Measurements from ENCODE around the gene GRIN3B.
"Not testable (repeated sequence)": the region's sequence is repeated elsewhere in the genome, so short reads cannot be mapped to it uniquely, and the experiment has no call there.

The GRIN3B gene

GRCh38 chr19:1020868-1021425 lies 20.7 kb downstream of the GRIN3B start, which contains the start of gene TMEM259:
TSS of gene TMEM259 (minus strand) at chr19:1021123. CDS start at chr19:1020996, 127 bp downstream.
- Mint-ChIP-seq H3K27ac (peak within 1 kb of the TSS; percentile 96), H3K27me3 (no peaks in the 10 kb centered on the region), H3K36me3 (ENCODE audit: low read depth) (peaks cover 48% of the 10 kb centered on the region), H3K4me1 (ENCODE audit: low read depth) (peaks cover 59% of the 10 kb centered on the region), H3K4me3 (peak within 1 kb of the TSS; percentile 97), H3K9me3 (no peaks in the 10 kb centered on the region)
- intact Hi-C loops (cut with micrococcal nuclease): loop anchor here (5.0 kb wide), 1 partner anchor 46 kb away; the partner anchor contains the start of gene ARHGAP45

- H3K27me3 Mint-ChIP-seq, H3K27ac Mint-ChIP-seq, H3K4me3 Mint-ChIP-seq, H3K9me3 Mint-ChIP-seq: not testable (repeated sequence)
- Mint-ChIP-seq H3K36me3 (ENCODE audit: low read depth) (peaks cover 31% of the 10 kb centered on the region), H3K4me1 (ENCODE audit: low read depth) (peaks cover 40% of the 10 kb centered on the region)
- intact Hi-C loops (cut with micrococcal nuclease): loop anchor here (5.0 kb wide), 1 partner anchor 43 kb away; the partner anchor contains the start of gene ARHGAP45
Measured at GRCh38 chr19:1023883-1024188, 23.6 kb downstream of the GRIN3B start.

- H3K27ac Mint-ChIP-seq; intact Hi-C loops (cut with micrococcal nuclease); H3K9me3 Mint-ChIP-seq; H3K4me3 Mint-ChIP-seq; H3K27me3 Mint-ChIP-seq: not testable (repeated sequence)
- peaks cover 37% of the 10 kb centered on the region for H3K4me1 Mint-ChIP-seq (ENCODE audit: low read depth)
- H3K36me3 Mint-ChIP-seq (ENCODE audit: low read depth): peaks cover 28% of the 10 kb centered on the region
Measured at GRCh38 chr19:1025080-1025479, 24.9 kb downstream of the GRIN3B start.

GRCh38 chr19:1025960-1026782 lies 26.0 kb downstream of the GRIN3B start, which contains the start of gene CNN2:
TSS of gene CNN2 (plus strand) at chr19:1026608. CDS start at chr19:1026662, 54 bp downstream.
- Mint-ChIP-seq H3K27ac (peak within 1 kb of the TSS; percentile 94), H3K36me3 (ENCODE audit: low read depth) (peaks cover 32% of the 10 kb centered on the region), H3K27me3 (no peaks in the 10 kb centered on the region), H3K4me3 (peak within 1 kb of the TSS; percentile 95), H3K4me1 (ENCODE audit: low read depth) (peaks cover 44% of the 10 kb centered on the region), H3K9me3 (no peaks in the 10 kb centered on the region)
- intact Hi-C loops (cut with micrococcal nuclease): no loop called here

- Mint-ChIP-seq H3K4me3 (peak overlapping the region; percentile 95), H3K36me3 (ENCODE audit: low read depth) (peaks cover 39% of the 10 kb centered on the region), H3K4me1 (ENCODE audit: low read depth) (peaks cover 37% of the 10 kb centered on the region), H3K27me3 (no peaks in the 10 kb centered on the region), H3K27ac (peak overlapping the region; percentile 94), H3K9me3 (no peaks in the 10 kb centered on the region)
- intact Hi-C loops (cut with micrococcal nuclease): no loop called here
Measured at GRCh38 chr19:1026783-1027649, 26.8 kb downstream of the GRIN3B start.

- Mint-ChIP-seq H3K27me3 (no peaks in the 10 kb centered on the region), H3K4me1 (ENCODE audit: low read depth) (peaks cover 43% of the 10 kb centered on the region), H3K4me3 (peak overlapping the region; percentile 95), H3K9me3 (no peaks in the 10 kb centered on the region), H3K36me3 (ENCODE audit: low read depth) (peaks cover 45% of the 10 kb centered on the region), H3K27ac (peak overlapping the region; percentile 94)
- intact Hi-C loops (cut with micrococcal nuclease): no loop called here
Measured at GRCh38 chr19:1027650-1028061, 27.4 kb downstream of the GRIN3B start.

- intact Hi-C loops (cut with micrococcal nuclease): no loop called here
- no peaks in the 10 kb centered on the region for H3K9me3 Mint-ChIP-seq
- peak overlapping the region; percentile 94 for H3K27ac Mint-ChIP-seq
- peak overlapping the region; percentile 95 for H3K4me3 Mint-ChIP-seq
- peaks cover 52% of the 10 kb centered on the region for H3K36me3 Mint-ChIP-seq (ENCODE audit: low read depth)
- H3K4me1 Mint-ChIP-seq (ENCODE audit: low read depth): peaks cover 46% of the 10 kb centered on the region
- H3K27me3 Mint-ChIP-seq: no peaks in the 10 kb centered on the region
Measured at GRCh38 chr19:1028062-1028926, 28.1 kb downstream of the GRIN3B start.

GRCh38 chr19:1032264-1032867 lies 32.1 kb downstream of the GRIN3B start:
- no peak overlapping the region for H3K27ac Mint-ChIP-seq
- H3K27me3 Mint-ChIP-seq: no peaks in the 10 kb centered on the region
- H3K9me3 Mint-ChIP-seq: no peaks in the 10 kb centered on the region
- H3K4me1 Mint-ChIP-seq (ENCODE audit: low read depth): peaks cover 54% of the 10 kb centered on the region
- intact Hi-C loops (cut with micrococcal nuclease): no loop called here
- peaks cover 76% of the 10 kb centered on the region for H3K36me3 Mint-ChIP-seq (ENCODE audit: low read depth)
- no peak overlapping the region for H3K4me3 Mint-ChIP-seq

GRCh38 chr19:1035998-1036621 lies 35.9 kb downstream of the GRIN3B start:
- Mint-ChIP-seq H3K9me3 (no peaks in the 10 kb centered on the region), H3K4me1 (ENCODE audit: low read depth) (peaks cover 68% of the 10 kb centered on the region), H3K4me3 (no peak overlapping the region), H3K36me3 (ENCODE audit: low read depth) (peaks cover 79% of the 10 kb centered on the region), H3K27ac (peak overlapping the region; percentile 88), H3K27me3 (no peaks in the 10 kb centered on the region)
- intact Hi-C loops (cut with micrococcal nuclease): no loop called here

GRCh38 chr19:1037621-1038064 lies 37.4 kb downstream of the GRIN3B start:
- H3K4me3 Mint-ChIP-seq: peak overlapping the region; percentile 99
- H3K9me3 Mint-ChIP-seq: no peaks in the 10 kb centered on the region
- peaks cover 76% of the 10 kb centered on the region for H3K36me3 Mint-ChIP-seq (ENCODE audit: low read depth)
- peaks cover 69% of the 10 kb centered on the region for H3K4me1 Mint-ChIP-seq (ENCODE audit: low read depth)
- intact Hi-C loops (cut with micrococcal nuclease): loop anchor here (2.0 kb wide), 1 partner anchor 31 kb away; no protein-coding TSS in a partner anchor
- peak overlapping the region; percentile 88 for H3K27ac Mint-ChIP-seq
- no peaks in the 10 kb centered on the region for H3K27me3 Mint-ChIP-seq

GRCh38 chr19:1038978-1039645 lies 38.9 kb downstream of the GRIN3B start:
- intact Hi-C loops (cut with micrococcal nuclease): loop anchor here (2.0 kb wide), 1 partner anchor 30 kb away; no protein-coding TSS in a partner anchor
- no peaks in the 10 kb centered on the region for H3K9me3 Mint-ChIP-seq
- peak overlapping the region; percentile 88 for H3K27ac Mint-ChIP-seq
- H3K27me3 Mint-ChIP-seq: no peaks in the 10 kb centered on the region
- peak overlapping the region; percentile 99 for H3K4me3 Mint-ChIP-seq
- H3K36me3 Mint-ChIP-seq (ENCODE audit: low read depth): peaks cover 80% of the 10 kb centered on the region
- peaks cover 66% of the 10 kb centered on the region for H3K4me1 Mint-ChIP-seq (ENCODE audit: low read depth)

All from dendritic cell treated with granulocyte-macrophage colony-stimulating factor and Interleukin-4, amounts not matched to agents 40 ng/mL and 50 ng/mL, for 4 days (primary cell).